HG02884 (cell line): ENCODE data around the gene PLCH2.

Experiments used
- ATAC-seq: cut with Tn5 transposase; IDR thresholded peaks from one replicate; pipeline ENCODE4 v1.9.1; 2021; ENCODE audit warnings: mild to moderate bottlenecking, moderate library complexity; ENCODE audit not compliant: unreplicated experiment

The PLCH2 gene

GRCh38 chr1:2495546-2495945 is 19.5 kb downstream of the PLCH2 start:
- no peak for ATAC-seq

- no peak for ATAC-seq
Measured at GRCh38 chr1:2496087-2496622, 20.1 kb downstream of the PLCH2 start.

GRCh38 chr1:2496746-2497145 is 20.7 kb downstream of the PLCH2 start:
- no peak for ATAC-seq

- no peak for ATAC-seq
Measured at GRCh38 chr1:2497891-2498290, 21.8 kb downstream of the PLCH2 start.

- ATAC-seq, result no peak
Measured at GRCh38 chr1:2498648-2499047, 22.6 kb downstream of the PLCH2 start.

GRCh38 chr1:2499260-2499659 is 23.2 kb downstream of the PLCH2 start:
- ATAC-seq, result no peak

- no peak for ATAC-seq
Measured at GRCh38 chr1:2499986-2500596, 24.0 kb downstream of the PLCH2 start.

- ATAC-seq, result no peak
Measured at GRCh38 chr1:2501041-2501819, 25.1 kb downstream of the PLCH2 start.

- no peak for ATAC-seq
Measured at GRCh38 chr1:2501820-2502119, 25.7 kb downstream of the PLCH2 start.

GRCh38 chr1:2502210-2502609 is 26.1 kb downstream of the PLCH2 start:
- ATAC-seq, result no peak

- no peak for ATAC-seq
Measured at GRCh38 chr1:2502661-2503553, 26.8 kb downstream of the PLCH2 start.

- ATAC-seq, result no peak
Measured at GRCh38 chr1:2503554-2504224, 27.6 kb downstream of the PLCH2 start.

- ATAC-seq, result no peak
Measured at GRCh38 chr1:2504225-2504948, 28.3 kb downstream of the PLCH2 start.

GRCh38 chr1:2504949-2505272 is 28.8 kb downstream of the PLCH2 start:
- no peak for ATAC-seq

GRCh38 chr1:2505461-2505994 is 29.4 kb downstream of the PLCH2 start:
- no peak for ATAC-seq

- ATAC-seq, result no peak
Measured at GRCh38 chr1:2506007-2506860, 30.1 kb downstream of the PLCH2 start.

GRCh38 chr1:2506901-2507565 is 30.9 kb downstream of the PLCH2 start:
- no peak for ATAC-seq

- no peak for ATAC-seq
Measured at GRCh38 chr1:2507744-2508155, 31.7 kb downstream of the PLCH2 start.

- no peak for ATAC-seq
Measured at GRCh38 chr1:2508180-2508579, 32.1 kb downstream of the PLCH2 start.
